Endodermal cell (in vitro differentiated cells): ENCODE data around the gene DNMT3B. TPM values are rescaled to one million over a fixed set of nuclear protein-coding genes. Genes with fewer than 3 reads are reported as not detected.

ENCODE experiments used
- DNase-seq: peaks from one replicate; pipeline ENCODE4 v3.0.0-alpha.2; 2017
- H3K27ac ChIP-seq: 2 replicates; pipeline ENCODE4 v1.5.1; 2013; ENCODE audit warnings: mild to moderate bottlenecking, low read depth, low read length, moderate library complexity
- H3K27me3 ChIP-seq: 2 replicates; pipeline ENCODE4 v1.6.1; 2013; ENCODE audit warnings: mild to moderate bottlenecking, low read length, moderate library complexity; ENCODE audit not compliant: insufficient read depth, control insufficient read depth, poor library complexity, severe bottlenecking
- H3K36me3 ChIP-seq: 2 replicates; pipeline ENCODE4 v1.7.0; 2013; ENCODE audit warnings: mild to moderate bottlenecking, low read length, moderate library complexity; ENCODE audit not compliant: control insufficient read depth, insufficient read depth
- H3K4me1 ChIP-seq: one replicate; pipeline ENCODE4 v1.7.0; 2013; ENCODE audit warnings: low read length; ENCODE audit not compliant: control insufficient read depth, insufficient read depth
- H3K4me3 ChIP-seq: 2 replicates; pipeline ENCODE4 v1.5.1; 2013; ENCODE audit warnings: mild to moderate bottlenecking, low read length, moderate library complexity
- H3K9ac ChIP-seq: 2 replicates; pipeline ENCODE4 v1.6.1; 2013; ENCODE audit warnings: mild to moderate bottlenecking, low read length, moderate library complexity; ENCODE audit not compliant: poor library complexity, severe bottlenecking; ENCODE audit errors: extremely low read depth
- H3K9me3 ChIP-seq: 2 replicates; pipeline ENCODE4 v1.6.1; 2013; ENCODE audit warnings: mild to moderate bottlenecking, low read length, moderate library complexity; ENCODE audit not compliant: control insufficient read depth
- H3K27ac Mint-ChIP-seq: 2 replicates; pipeline ENCODE4 v1.8.0; 2020; ENCODE audit warnings: mixed read lengths
- H3K27me3 Mint-ChIP-seq: 2 replicates; pipeline ENCODE4 v1.8.0; 2021; ENCODE audit warnings: mild to moderate bottlenecking, mixed read lengths; ENCODE audit not compliant: insufficient read depth
- H3K36me3 Mint-ChIP-seq: 2 replicates; pipeline ENCODE4 v1.8.0; 2020; ENCODE audit warnings: low read depth, mixed read lengths
- H3K4me1 Mint-ChIP-seq: 2 replicates; pipeline ENCODE4 v1.8.0; 2020; ENCODE audit warnings: mixed read lengths
- H3K4me3 Mint-ChIP-seq: 2 replicates; pipeline ENCODE4 v1.8.0; 2020; ENCODE audit warnings: mild to moderate bottlenecking, moderate library complexity, mixed read lengths
- H3K9me3 Mint-ChIP-seq: 2 replicates; pipeline ENCODE4 v1.8.0; 2020; ENCODE audit warnings: mild to moderate bottlenecking, mixed read lengths
- CTCF ChIP-seq: fragments of 200-600 bp; sonication (generic); conservative IDR thresholded peaks from 2 replicates; pipeline ENCODE4 v1.5.0; 2021; ENCODE audit warnings: antibody characterized with exemption, mild to moderate bottlenecking
- WGBS, 2 experiments: methylation state at CpG; one replicate each; pipeline versions ENCODE4 v1.1.5 to v1.1.7; 2013; ENCODE audit warnings: missing lambda C conversion rate in 2 of 2, mixed read lengths in 1 of 2; ENCODE audit not compliant: insufficient coverage in 1 of 2, insufficient read length in 1 of 2; 5-methylcytosine and 5-hydroxymethylcytosine counted together
- total RNA-seq, 2 donors: library from RNA; stranded (reverse); fragmentation: NEBNext Ultra II Directional in 1 of 2; extraction: Animal tissue kit (Norgen Biotek cat#: 25700) in 1 of 2; gene quantifications; 2 replicates in 1 of 2; 3 replicates in 1 of 2; pipeline ENCODE4 v1.2.1, GENCODE V29; 2021

Gene DNMT3B
- total RNA-seq, 2 donors from 2014 or later: 82.1 to 283 TPM

DNA sequence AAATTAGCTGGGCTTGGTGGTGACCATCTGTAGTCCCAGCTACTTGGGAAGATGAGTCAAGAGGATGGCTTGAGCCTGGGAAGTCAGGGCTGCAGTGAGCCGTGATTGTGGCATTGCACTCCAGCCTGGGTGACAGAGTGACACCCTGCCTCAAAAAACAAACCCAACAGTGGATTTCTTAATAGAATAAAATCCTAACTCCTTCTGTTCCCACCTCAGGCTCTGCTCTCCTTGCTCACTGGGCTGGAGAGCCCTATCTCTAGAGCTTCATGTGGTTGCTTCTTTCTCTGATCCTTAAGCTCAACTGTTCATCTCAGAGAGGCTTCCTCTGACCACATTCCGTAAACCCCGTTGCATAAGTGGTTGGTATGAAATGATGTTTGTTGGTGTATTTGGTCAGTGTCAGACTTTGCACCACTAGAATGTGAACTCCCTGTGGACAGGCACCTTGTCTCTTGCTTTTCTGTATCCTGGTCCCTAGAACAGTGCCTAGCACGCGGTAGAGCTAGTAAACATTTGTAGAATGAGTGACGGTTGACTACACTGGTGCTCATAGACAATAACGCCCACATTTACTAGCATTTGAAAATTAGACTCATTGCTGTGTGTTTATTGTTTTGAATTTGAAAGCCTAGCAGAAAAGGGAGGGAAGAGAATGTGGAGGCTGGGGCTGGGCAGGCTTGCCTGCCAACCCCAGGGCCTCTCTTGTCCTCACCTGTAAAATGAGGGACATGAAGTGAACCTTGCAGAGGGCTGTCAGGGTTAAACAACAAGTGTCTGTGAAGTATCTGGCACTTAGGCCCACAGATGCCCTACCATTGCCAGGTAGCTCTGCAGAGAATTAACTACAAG lies 61.8 kb downstream of the DNMT3B start:
- DNase-seq: no peak
- peaks cover 36% of the 10 kb centered on the region for H3K36me3 Mint-ChIP-seq
- Histone ChIP-seq H3K9me3 (no peaks in the 10 kb centered on the region), H3K4me1 (peaks cover 24% of the 10 kb centered on the region), H3K9ac (no peak overlapping the region), H3K27ac (no peak overlapping the region), H3K27me3 (no peaks in the 10 kb centered on the region), H3K36me3 (peaks cover 30% of the 10 kb centered on the region), H3K4me3 (peak overlapping the region; percentile 25)
- H3K4me1 Mint-ChIP-seq: peaks cover 38% of the 10 kb centered on the region
- 93 to 100% methylated on average over 5 to 7 of the region's 7 CpGs for WGBS, 2 experiments
- no peaks in the 10 kb centered on the region for H3K9me3 Mint-ChIP-seq
- peak overlapping the region; percentile 71 for H3K27ac Mint-ChIP-seq
- TF ChIP-seq CTCF: no peak
- no peaks in the 10 kb centered on the region for H3K27me3 Mint-ChIP-seq
- H3K4me3 Mint-ChIP-seq: no peak overlapping the region

GRCh38 chr20:32828029-32828680 lies 66.0 kb downstream of the DNMT3B start:
- Histone ChIP-seq H3K27me3 (no peaks in the 10 kb centered on the region), H3K9me3 (peaks cover 6% of the 10 kb centered on the region), H3K4me1 (peaks cover 11% of the 10 kb centered on the region), H3K9ac (no peak overlapping the region), H3K4me3 (no peak overlapping the region), H3K36me3 (peaks cover 63% of the 10 kb centered on the region), H3K27ac (no peak overlapping the region)
- Mint-ChIP-seq H3K27me3 (no peaks in the 10 kb centered on the region), H3K9me3 (no peaks in the 10 kb centered on the region), H3K36me3 (peaks cover 73% of the 10 kb centered on the region), H3K4me3 (no peak overlapping the region), H3K27ac (peak overlapping the region; percentile 65), H3K4me1 (peaks cover 20% of the 10 kb centered on the region)
- no peak for TF ChIP-seq CTCF
- no peak for DNase-seq
- WGBS, 2 experiments: 95 to 99% methylated on average over 2 to 4 of the region's 4 CpGs

DNA sequence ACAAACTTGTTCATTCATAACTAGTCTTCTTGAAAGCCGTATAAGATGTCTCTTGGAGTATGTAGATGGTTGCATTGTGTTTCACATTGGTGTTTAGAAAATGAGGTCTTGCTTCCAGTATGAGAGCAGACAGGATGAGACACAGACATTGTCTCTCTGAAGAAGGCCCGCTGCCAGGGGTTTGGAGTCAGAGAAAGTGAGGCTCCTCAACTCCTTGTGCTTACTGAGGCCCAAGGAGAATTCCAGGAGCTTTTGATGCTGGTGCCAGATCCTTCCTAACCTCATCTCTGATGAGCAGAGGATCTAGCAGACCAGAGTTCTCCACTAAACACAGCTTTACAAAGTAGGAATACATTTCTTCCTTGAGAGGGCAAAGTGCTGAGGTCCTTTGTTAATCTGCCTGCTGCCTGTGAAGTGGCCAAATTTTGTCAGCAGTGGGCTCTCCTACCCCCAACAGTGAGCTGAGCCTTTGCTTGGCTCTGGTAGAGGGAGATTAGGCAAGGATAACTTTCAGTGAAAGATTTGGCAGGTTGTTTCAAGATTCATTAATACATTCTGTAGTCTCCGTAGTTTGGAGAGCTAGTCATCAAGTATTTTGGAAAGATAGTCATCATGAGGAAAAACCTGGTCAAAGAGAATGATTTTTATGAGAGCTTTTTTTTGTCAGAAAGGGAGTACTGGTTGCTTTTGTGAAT lies 67.3 kb downstream of the DNMT3B start:
- Histone ChIP-seq H3K4me1 (no peaks in the 10 kb centered on the region), H3K4me3 (no peak overlapping the region), H3K27ac (peak overlapping the region; percentile 27), H3K27me3 (no peaks in the 10 kb centered on the region), H3K36me3 (peaks cover 76% of the 10 kb centered on the region), H3K9ac (no peak overlapping the region), H3K9me3 (peaks cover 6% of the 10 kb centered on the region)
- no peaks in the 10 kb centered on the region for H3K27me3 Mint-ChIP-seq
- TF ChIP-seq CTCF: no peak
- WGBS, 2 experiments: 92 to 95% methylated on average over 3 of the region's 3 CpGs
- peaks cover 80% of the 10 kb centered on the region for H3K36me3 Mint-ChIP-seq
- no peak for DNase-seq
- H3K9me3 Mint-ChIP-seq: no peaks in the 10 kb centered on the region
- H3K27ac Mint-ChIP-seq: peak overlapping the region; percentile 56
- no peak overlapping the region for H3K4me3 Mint-ChIP-seq
- H3K4me1 Mint-ChIP-seq: peaks cover 10% of the 10 kb centered on the region
